GM23338 (cell line): ENCODE results near the gene SSTR5. TPM values are rescaled to one million over a fixed set of nuclear protein-coding genes. Genes with fewer than 3 reads are reported as not detected.

Source experiments
- ATAC-seq: fragments of 200-7000 bp; cut with Tn5 transposase; 3 replicates; pipeline ENCODE4 v1.9.1; 2020
- DNase-seq: peaks from one replicate; pipeline ENCODE4 v3.0.0-alpha.2; 2015; ENCODE audit warnings: low spot score
- H2AFZ ChIP-seq: fragments of 200-600 bp; sonication (generic); 2 replicates; pipeline ENCODE4 v1.8.0; 2016; ENCODE audit warnings: antibody characterized with exemption, mild to moderate bottlenecking, moderate library complexity
- H3F3A ChIP-seq: fragments of 200-600 bp; sonication (generic); replicated peaks from 2 replicates; pipeline ENCODE4 v1.8.0; 2017; ENCODE audit warnings: antibody characterized with exemption, mixed run types, low read depth
- H3K27ac ChIP-seq: fragments of 200-600 bp; sonication (generic); 2 replicates; pipeline ENCODE4 v1.6.1; 2016; ENCODE audit warnings: low read depth
- H3K27me3 ChIP-seq: fragments of 200-600 bp; sonication (generic); 2 replicates; pipeline ENCODE4 v1.8.0; 2016; ENCODE audit warnings: mild to moderate bottlenecking, mixed run types, moderate library complexity; ENCODE audit not compliant: insufficient read depth
- H3K36me3 ChIP-seq: fragments of 200-600 bp; sonication (generic); 2 replicates; pipeline ENCODE4 v1.8.0; 2016; ENCODE audit warnings: mild to moderate bottlenecking; ENCODE audit not compliant: insufficient read depth
- H3K4me1 ChIP-seq: fragments of 200-600 bp; sonication (generic); 2 replicates; pipeline ENCODE4 v1.8.0; 2016; ENCODE audit warnings: mild to moderate bottlenecking, moderate library complexity; ENCODE audit not compliant: insufficient read depth
- H3K4me2 ChIP-seq: fragments of 200-600 bp; sonication (generic); 2 replicates; pipeline ENCODE4 v1.7.1; 2017; ENCODE audit warnings: mixed run types
- H3K4me3 ChIP-seq: fragments of 200-600 bp; sonication (generic); 2 replicates; pipeline ENCODE4 v1.6.1; 2016; ENCODE audit warnings: mixed run types
- H3K79me2 ChIP-seq: fragments of 200-600 bp; sonication (generic); replicated peaks from 2 replicates; pipeline ENCODE4 v1.8.0; 2017; ENCODE audit warnings: mild to moderate bottlenecking; ENCODE audit not compliant: insufficient read depth
- H3K9me2 ChIP-seq: fragments of 200-600 bp; sonication (generic); 2 replicates; pipeline ENCODE4 v1.8.0; 2017; ENCODE audit not compliant: insufficient read depth
- H4K20me1 ChIP-seq: fragments of 200-600 bp; sonication (generic); replicated peaks from 2 replicates; pipeline ENCODE4 v1.8.0; 2017; ENCODE audit warnings: mild to moderate bottlenecking; ENCODE audit not compliant: insufficient read depth
- H3K27ac Mint-ChIP-seq: 2 replicates; pipeline ENCODE4 v1.8.0; 2020; ENCODE audit warnings: inconsistent platforms, mild to moderate bottlenecking, moderate library complexity, mixed read lengths
- H3K27me3 Mint-ChIP-seq: 3 replicates; pipeline ENCODE4 v1.8.0; 2022; ENCODE audit warnings: low read depth, mild to moderate bottlenecking, moderate library complexity, mixed read lengths, inconsistent platforms; ENCODE audit not compliant: insufficient read depth, poor library complexity
- H3K36me3 Mint-ChIP-seq: 3 replicates; pipeline ENCODE4 v1.8.0; 2021; ENCODE audit warnings: low read depth, mild to moderate bottlenecking, inconsistent platforms, moderate library complexity, mixed read lengths
- H3K4me1 Mint-ChIP-seq: 3 replicates; pipeline ENCODE4 v1.8.0; 2020; ENCODE audit warnings: mild to moderate bottlenecking, inconsistent platforms, mixed read lengths
- H3K4me3 Mint-ChIP-seq: 3 replicates; pipeline ENCODE4 v1.8.0; 2021; ENCODE audit warnings: moderate library complexity, mild to moderate bottlenecking, inconsistent platforms, mixed read lengths
- H3K9me3 Mint-ChIP-seq: 3 replicates; pipeline ENCODE4 v1.8.0; 2020; ENCODE audit warnings: moderate library complexity, mild to moderate bottlenecking, inconsistent platforms, mixed read lengths
- CREB1 ChIP-seq: fragments of 250-450 bp; sonication (Bioruptor Pico); IDR thresholded peaks from 2 replicates; pipeline ENCODE4 v1.5.0; 2020; ENCODE audit warnings: low read depth, mild to moderate bottlenecking, moderate library complexity
- ETS1 ChIP-seq: IDR thresholded peaks from 2 replicates; pipeline ENCODE4 v1.6.1; 2016; ENCODE audit warnings: antibody characterized with exemption
- EZH2 ChIP-seq: fragments of 200-600 bp; sonication (generic); IDR thresholded peaks from one replicate; pipeline ENCODE4 v1.8.0; 2017; ENCODE audit warnings: antibody characterized with exemption, mild to moderate bottlenecking, low read depth; ENCODE audit not compliant: unreplicated experiment
- JUNB ChIP-seq: IDR thresholded peaks from one replicate; pipeline ENCODE4 v1.6.1; 2016; ENCODE audit warnings: antibody characterized with exemption; ENCODE audit not compliant: unreplicated experiment
- POLR2AphosphoS5 ChIP-seq: IDR thresholded peaks from 2 replicates; pipeline ENCODE4 v1.6.1; 2016; ENCODE audit warnings: antibody characterized with exemption, low read depth
- ZNF114 ChIP-seq: fragments of 250-450 bp; sonication (Bioruptor Pico); IDR thresholded peaks from 2 replicates; pipeline ENCODE4 v1.5.0; 2020; ENCODE audit warnings: mild to moderate bottlenecking, moderate library complexity
- ZNF331 ChIP-seq: fragments of 250-450 bp; sonication (Bioruptor Pico); IDR thresholded peaks from 2 replicates; pipeline ENCODE4 v1.5.0; 2020; ENCODE audit warnings: low read depth, mild to moderate bottlenecking, moderate library complexity
- ZNF462 ChIP-seq: fragments of 250-450 bp; sonication (Bioruptor Pico); IDR thresholded peaks from 2 replicates; pipeline ENCODE4 v1.5.0; 2020; ENCODE audit warnings: mild to moderate bottlenecking, moderate library complexity
- polyA plus RNA-seq: library from polyadenylated mRNA; unstranded; fragments of >200 nt; fragmentation: Nextera tagmentation; extraction: Ambion mirVana; gene quantifications from 2 replicates; pipeline ENCODE4 v1.2.1, GENCODE V29; 2016
- total RNA-seq: library from RNA; depleted of rRNA; stranded (reverse); fragments of >200 nt; shearing (Covaris generic); gene quantifications from 2 replicates; pipeline ENCODE4 v1.2.3, GENCODE V29; 2014
- TF ChIP-seq, protein P1 (sequence below), 2 experiments: fragments of 200-600 bp in 1 of 2; sonication (generic) in 1 of 2; conservative IDR thresholded peaks; 2 replicates each; pipeline versions ENCODE4 v1.5.1 to v1.6.1; 2016 to 2017; ENCODE audit warnings: antibody characterized with exemption in 2 of 2, low read depth in 2 of 2, mild to moderate bottlenecking in 2 of 2, moderate library complexity in 1 of 2

The SSTR5 gene
- total and polyA plus RNA-seq, 2 experiments from 2014 or later: 0.60 to 1.0 TPM

GRCh38 chr16:1053700-1054368 lies 18.7 kb upstream of the SSTR5 start:
- Histone ChIP-seq H3K4me2 (no peak overlapping the region), H4K20me1 (no peaks in the 10 kb centered on the region), H3F3A (no peaks in the 10 kb centered on the region), H3K9me2 (no peaks in the 10 kb centered on the region), H3K27ac (no peak overlapping the region), H3K4me1 (no peaks in the 10 kb centered on the region), H2AFZ (no peak overlapping the region), H3K36me3 (no peaks in the 10 kb centered on the region), H3K4me3 (no peak overlapping the region), H3K79me2 (no peaks in the 10 kb centered on the region), H3K27me3 (no peaks in the 10 kb centered on the region)
- no peaks in the 10 kb centered on the region for H3K9me3 Mint-ChIP-seq
- no peak for DNase-seq
- no peak for ATAC-seq
- no peaks in the 10 kb centered on the region for H3K4me1 Mint-ChIP-seq
- no peak overlapping the region for H3K4me3 Mint-ChIP-seq
- H3K36me3 Mint-ChIP-seq: no peaks in the 10 kb centered on the region
- no peak overlapping the region for H3K27ac Mint-ChIP-seq
- H3K27me3 Mint-ChIP-seq: peaks cover 8% of the 10 kb centered on the region
- TF ChIP-seq POLR2AphosphoS5 (no peak), JUNB (no peak), CREB1 (no peak)

- TF ChIP-seq ZNF331 (CRISPR knock-in tag) (no peak), ETS1 (no peak), JUNB (no peak), EZH2 (no peak), ZNF114 (CRISPR knock-in tag) (no peak), ZNF462 (CRISPR knock-in tag) (no peak), CREB1 (no peak)
- TF ChIP-seq, protein P1, sequence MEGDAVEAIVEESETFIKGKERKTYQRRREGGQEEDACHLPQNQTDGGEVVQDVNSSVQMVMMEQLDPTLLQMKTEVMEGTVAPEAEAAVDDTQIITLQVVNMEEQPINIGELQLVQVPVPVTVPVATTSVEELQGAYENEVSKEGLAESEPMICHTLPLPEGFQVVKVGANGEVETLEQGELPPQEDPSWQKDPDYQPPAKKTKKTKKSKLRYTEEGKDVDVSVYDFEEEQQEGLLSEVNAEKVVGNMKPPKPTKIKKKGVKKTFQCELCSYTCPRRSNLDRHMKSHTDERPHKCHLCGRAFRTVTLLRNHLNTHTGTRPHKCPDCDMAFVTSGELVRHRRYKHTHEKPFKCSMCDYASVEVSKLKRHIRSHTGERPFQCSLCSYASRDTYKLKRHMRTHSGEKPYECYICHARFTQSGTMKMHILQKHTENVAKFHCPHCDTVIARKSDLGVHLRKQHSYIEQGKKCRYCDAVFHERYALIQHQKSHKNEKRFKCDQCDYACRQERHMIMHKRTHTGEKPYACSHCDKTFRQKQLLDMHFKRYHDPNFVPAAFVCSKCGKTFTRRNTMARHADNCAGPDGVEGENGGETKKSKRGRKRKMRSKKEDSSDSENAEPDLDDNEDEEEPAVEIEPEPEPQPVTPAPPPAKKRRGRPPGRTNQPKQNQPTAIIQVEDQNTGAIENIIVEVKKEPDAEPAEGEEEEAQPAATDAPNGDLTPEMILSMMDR (conservative IDR thresholded peaks at IDR 0.05; ENCODE audit: low read depth in 2 of 2): peak; percentile 76 to 87
- ATAC-seq (peak; percentile 89), DNase-seq (peak; percentile 91)
- Mint-ChIP-seq H3K36me3 (peaks cover 3% of the 10 kb centered on the region; the same call in 1 of the 3 replicates), H3K4me1 (no peaks in the 10 kb centered on the region), H3K27ac (no peak overlapping the region), H3K4me3 (no peak overlapping the region), H3K9me3 (peaks cover 8% of the 10 kb centered on the region), H3K27me3 (peaks cover 10% of the 10 kb centered on the region)
- Histone ChIP-seq H2AFZ (no peak overlapping the region), H3K4me3 (no peak overlapping the region), H3K36me3 (no peaks in the 10 kb centered on the region), H3K79me2 (no peaks in the 10 kb centered on the region), H3K4me1 (no peaks in the 10 kb centered on the region), H3K27ac (no peak overlapping the region), H3K27me3 (no peaks in the 10 kb centered on the region), H3F3A (no peaks in the 10 kb centered on the region), H3K4me2 (no peak overlapping the region), H3K9me2 (no peaks in the 10 kb centered on the region), H4K20me1 (no peaks in the 10 kb centered on the region)
These were observed 17.6 kb upstream of the SSTR5 start for GRCh38 chr16:1054660-1055556.
